H1 (cell line): ENCODE measurements around the gene ADNP. TPM values are rescaled to one million over a fixed set of nuclear protein-coding genes. Genes with fewer than 3 reads are reported as not detected.
A peak's percentile ranks its signal among the peaks of the same experiment; 100 is the strongest.

Experiments
- CTCF ChIA-PET: fragments of 300-600 bp; sonication (Branson Sonifier 250); formaldehyde crosslinking; loops from one replicate; lab custom pipeline; 2021; ENCODE audit not compliant: partially characterized antibody; lab: Charles Lee
- POLR2A ChIA-PET: fragments of 300-600 bp; sonication (Branson Sonifier 250); formaldehyde crosslinking; loops from one replicate; lab custom pipeline; 2021; ENCODE audit warnings: inconsistent platforms; ENCODE audit not compliant: partially characterized antibody; lab: Charles Lee
- DNase-seq, 2 experiments: peaks; one replicate each; pipeline versions ENCODE4 v3.0.0 to v3.0.0-alpha.2; 2010 to 2022; ENCODE audit warnings: low spot score in 2 of 2, low read depth in 1 of 2, mixed read lengths in 1 of 2
- FAIRE-seq: peaks from 2 replicates; lab custom pipeline; 2011; peaks lifted over from hg19 to GRCh38; lab: Jason Lieb, UNC
- H2AFZ ChIP-seq: 2 replicates; pipeline ENCODE4 v1.8.1; 2012; ENCODE audit warnings: low read length, inconsistent platforms
- H2AK5ac ChIP-seq: 2 replicates; pipeline ENCODE4 v1.6.1; 2013; ENCODE audit warnings: low read depth, low read length
- H2BK120ac ChIP-seq: replicated peaks from 2 replicates; pipeline ENCODE3; 2013; ENCODE audit warnings: low read depth, low read length, inconsistent platforms
- H2BK12ac ChIP-seq: 2 replicates; pipeline ENCODE4 v1.6.1; 2013; ENCODE audit warnings: low read depth, low read length
- H2BK15ac ChIP-seq: 2 replicates; pipeline ENCODE4 v1.6.1; 2013; ENCODE audit warnings: low read length
- H2BK20ac ChIP-seq: 2 replicates; pipeline ENCODE4 v1.6.1; 2013; ENCODE audit warnings: low read length
- H2BK5ac ChIP-seq: 2 replicates; pipeline ENCODE4 v1.6.1; 2013; ENCODE audit warnings: low read depth, low read length
- H3K14ac ChIP-seq: 2 replicates; pipeline ENCODE4 v1.6.1; 2013; ENCODE audit warnings: inconsistent platforms; ENCODE audit not compliant: insufficient read length
- H3K18ac ChIP-seq: 2 replicates; pipeline ENCODE4 v1.6.1; 2013; ENCODE audit warnings: low read length; ENCODE audit errors: extremely low read depth
- H3K23ac ChIP-seq: 2 replicates; pipeline ENCODE4 v1.6.1; 2013; ENCODE audit warnings: inconsistent platforms; ENCODE audit not compliant: insufficient read length
- H3K23me2 ChIP-seq: 2 replicates; pipeline ENCODE4 v1.6.1; 2013; ENCODE audit warnings: low read depth, low read length
- H3K27ac ChIP-seq: 2 replicates; pipeline ENCODE4 v1.6.1; 2011; ENCODE audit warnings: low read depth, low read length, inconsistent platforms
- H3K27me3 ChIP-seq, 4 experiments: replicated peaks in 1 of 4; 1 replicate in 1 of 4; 2 replicates in 3 of 4; pipeline versions ENCODE4 v1.6.1 to v1.8.1; 2011 to 2013; ENCODE audit warnings: low read length in 3 of 4, mild to moderate bottlenecking in 3 of 4, inconsistent platforms in 2 of 4, mixed read lengths in 2 of 4, moderate library complexity in 1 of 4; ENCODE audit not compliant: control insufficient read depth in 3 of 4, insufficient read depth in 3 of 4; ENCODE audit errors: extremely low read depth in 1 of 4
- H3K36me3 ChIP-seq, 4 experiments: 2 replicates each; pipeline versions ENCODE4 v1.6.1 to v1.8.1; 2011 to 2013; ENCODE audit warnings: mild to moderate bottlenecking in 4 of 4, low read length in 3 of 4, moderate library complexity in 2 of 4, control low read depth in 1 of 4, inconsistent platforms in 1 of 4; ENCODE audit not compliant: insufficient read depth in 4 of 4, control insufficient read depth in 2 of 4
- H3K4ac ChIP-seq: replicated peaks from 2 replicates; pipeline ENCODE3; 2013; ENCODE audit warnings: low read length, low read depth, mixed read lengths, inconsistent platforms; ENCODE audit not compliant: insufficient read length
- H3K4me1 ChIP-seq, 4 experiments: replicated peaks in 1 of 4; 1 replicate in 1 of 4; 2 replicates in 3 of 4; pipeline versions ENCODE4 v1.6.1 to v1.8.1; 2011 to 2013; ENCODE audit warnings: low read length in 3 of 4, inconsistent platforms in 2 of 4, mixed read lengths in 1 of 4; ENCODE audit not compliant: insufficient read depth in 4 of 4, control insufficient read depth in 3 of 4
- H3K4me2 ChIP-seq, 2 experiments: 2 replicates each; pipeline versions ENCODE4 v1.6.1 to v1.8.1; 2011 to 2013; ENCODE audit warnings: low read depth in 2 of 2, low read length in 2 of 2, control low read depth in 1 of 2, inconsistent platforms in 1 of 2, mild to moderate bottlenecking in 1 of 2; ENCODE audit not compliant: insufficient read depth in 1 of 2
- H3K4me3 ChIP-seq, 4 experiments: fragments of 200-600, 300-600 bp in 1 of 4; sonication (generic), shearing (Covaris generic), sonication (Bioruptor Twin) in 1 of 4; 2 replicates each; pipeline versions ENCODE4 v1.5.1 to v1.8.1; 2011 to 2016; ENCODE audit warnings: low read length in 4 of 4, low read depth in 3 of 4, control low read depth in 2 of 4, inconsistent platforms in 2 of 4, mild to moderate bottlenecking in 2 of 4, mixed read lengths in 1 of 4, moderate library complexity in 1 of 4; ENCODE audit not compliant: insufficient read depth in 2 of 4; ENCODE audit errors: extremely low read depth in 1 of 4
- H3K56ac ChIP-seq: replicated peaks from 2 replicates; pipeline ENCODE3; 2013; ENCODE audit warnings: low read depth, mild to moderate bottlenecking, mixed read lengths, low read length, inconsistent platforms; ENCODE audit not compliant: insufficient read length
- H3K79me1 ChIP-seq: 2 replicates; pipeline ENCODE4 v1.6.1; 2013; ENCODE audit warnings: low read depth, low read length, control low read depth
- H3K79me2 ChIP-seq, 2 experiments: 2 replicates each; pipeline versions ENCODE4 v1.6.1 to v1.8.1; 2012 to 2013; ENCODE audit warnings: low read length in 2 of 2, mild to moderate bottlenecking in 2 of 2, inconsistent platforms in 1 of 2; ENCODE audit not compliant: insufficient read depth in 2 of 2, control insufficient read depth in 1 of 2
- H3K9ac ChIP-seq, 4 experiments: replicated peaks in 1 of 4; 1 replicate in 1 of 4; 2 replicates in 3 of 4; pipeline versions ENCODE4 v1.6.1 to v1.8.1; 2011 to 2013; ENCODE audit warnings: low read depth in 3 of 4, low read length in 3 of 4, control low read depth in 2 of 4, mild to moderate bottlenecking in 2 of 4, moderate library complexity in 2 of 4, inconsistent platforms in 1 of 4; ENCODE audit errors: extremely low read depth in 1 of 4
- H3K9me3 ChIP-seq, 2 experiments: 2 replicates each; pipeline versions ENCODE4 v1.6.1 to v1.8.1; 2012 to 2013; ENCODE audit warnings: mild to moderate bottlenecking in 2 of 2, moderate library complexity in 2 of 2, control low read depth in 1 of 2, inconsistent platforms in 1 of 2, low read depth in 1 of 2, low read length in 1 of 2, mixed read lengths in 1 of 2; ENCODE audit not compliant: insufficient read depth in 2 of 2
- H4K20me1 ChIP-seq, 2 experiments: replicated peaks in 1 of 2; 2 replicates each; pipeline versions ENCODE3 to v1.8.1; 2011 to 2013; ENCODE audit warnings: inconsistent platforms in 2 of 2, low read length in 2 of 2, mild to moderate bottlenecking in 1 of 2; ENCODE audit not compliant: insufficient read depth in 2 of 2, control insufficient read depth in 1 of 2
- H4K5ac ChIP-seq: 2 replicates; pipeline ENCODE4 v1.6.1; 2013; ENCODE audit warnings: low read length, low read depth, mixed read lengths, inconsistent platforms; ENCODE audit not compliant: insufficient read length
- H4K8ac ChIP-seq: 2 replicates; pipeline ENCODE4 v1.8.0; 2013; ENCODE audit warnings: mild to moderate bottlenecking, moderate library complexity, low read length, inconsistent platforms; ENCODE audit not compliant: insufficient read depth; ENCODE audit errors: extremely low read depth
- H4K91ac ChIP-seq: replicated peaks from 2 replicates; pipeline ENCODE3; 2013; ENCODE audit warnings: low read length, mixed read lengths, inconsistent platforms; ENCODE audit not compliant: insufficient read length
- BCL11A ChIP-seq, 2 experiments: IDR thresholded peaks; one replicate each; pipeline ENCODE4 v1.6.1; 2011; ENCODE audit warnings: low read depth in 2 of 2, low read length in 2 of 2, mild to moderate bottlenecking in 2 of 2
- BRCA1 ChIP-seq: IDR thresholded peaks from 2 replicates; pipeline ENCODE4 v1.6.1; 2012; ENCODE audit warnings: low read depth, low read length, improper control_type of control experiment
- CBX8 ChIP-seq: fragments of 300-800, 300-1000 bp; sonication (generic); IDR thresholded peaks from 2 replicates; pipeline ENCODE4 v1.7.1; 2016; ENCODE audit warnings: low read depth, low read length, borderline replicate concordance
- EGR1 ChIP-seq: IDR thresholded peaks from 2 replicates; pipeline ENCODE4 v1.6.1; 2011; ENCODE audit warnings: low read depth, low read length, borderline replicate concordance
- HDAC2 ChIP-seq, 2 experiments: fragments of 300-600 bp in 1 of 2; sonication (generic) in 1 of 2; IDR thresholded peaks; 2 replicates each; pipeline ENCODE4 v1.6.1; 2011 to 2012; ENCODE audit warnings: low read depth in 2 of 2, low read length in 2 of 2, mild to moderate bottlenecking in 2 of 2, moderate library complexity in 2 of 2, borderline replicate concordance in 1 of 2, inconsistent platforms in 1 of 2
- RXRA ChIP-seq: IDR thresholded peaks from 2 replicates; pipeline ENCODE4 v1.6.1; 2011; ENCODE audit warnings: low read depth, mild to moderate bottlenecking, low read length, moderate library complexity; ENCODE audit not compliant: insufficient read depth
- ZNF274 ChIP-seq: IDR thresholded peaks from 2 replicates; pipeline ENCODE4 v1.7.0; 2012; ENCODE audit warnings: low read length, borderline replicate concordance; ENCODE audit errors: extremely low read depth
- WGBS, 2 experiments: shearing (Covaris generic) in 1 of 2; methylation state at CpG; one replicate each; pipeline versions ENCODE4 v1.1.6 to v1.1.7; 2013 to 2015; ENCODE audit warnings: low lambda C conversion rate in 2 of 2, mixed read lengths in 2 of 2, inconsistent platforms in 1 of 2, low coverage in 1 of 2, missing lambda C conversion rate in 1 of 2; ENCODE audit not compliant: insufficient replicate concordance in 2 of 2, insufficient coverage in 1 of 2, insufficient read length in 1 of 2; ENCODE audit errors: extremely low coverage in 1 of 2, missing lambda C conversion rate in 1 of 2; 5-methylcytosine and 5-hydroxymethylcytosine counted together
- polyA plus RNA-seq, 7 experiments: library from polyadenylated mRNA; depleted of rRNA in 3 of 7; stranded (reverse) in 5 of 7; unstranded in 2 of 7; fragments of >200 nt in 5 of 7; fragments of 200-250 nt in 2 of 7; gene quantifications; 1 replicate in 5 of 7; 2 replicates in 1 of 7; 4 replicates in 1 of 7; pipeline versions ENCODE4 v1.2.1 to v1.2.3, GENCODE V29; 2011 to 2013; ENCODE audit warnings: missing spikeins in 2 of 7, mixed read lengths in 2 of 7
- total RNA-seq: library from RNA; stranded (reverse); fragmentation: NEBNext Ultra II Directional; extraction: Animal tissue kit (Norgen Biotek cat#: 25700); gene quantifications from 2 replicates; pipeline ENCODE4 v1.2.1, GENCODE V29; 2021

The ADNP gene
- total and polyA plus RNA-seq, 2 of the 8 experiments (the other 6 are each of a cell fraction or from before 2014, with no cell fraction given): 31.6 to 123 TPM

- Histone ChIP-seq H3K4me1 (peaks cover 4 to 8% (median 6%) of the 10 kb centered on the region in 4 experiments), H3K79me2 (peaks cover 23 to 59% of the 10 kb centered on the region in 2 experiments), H3K4me2 (peak overlapping the region; percentile 96 to 98), H4K5ac (no peak overlapping the region), H3K14ac (no peak overlapping the region), H3K9me3 (no peaks in the 10 kb centered on the region), H4K20me1 (peaks cover 14 to 20% of the 10 kb centered on the region in 2 experiments), H2BK5ac (peak overlapping the region; percentile 66), H3K36me3 (peaks cover 0 to 4% (median 1%) of the 10 kb centered on the region in 4 experiments; a peak in 1 of 8 replicates), H3K23me2 (peaks cover 15% of the 10 kb centered on the region), H3K27ac (no peak overlapping the region), H2BK15ac (no peak overlapping the region), H3K18ac (no peak overlapping the region), H4K91ac (no peak overlapping the region), H2BK20ac (no peak overlapping the region), H2BK12ac (no peak overlapping the region), H4K8ac (peak overlapping the region; percentile 97; the same call in 1 of the 2 replicates), H3K79me1 (peaks cover 8% of the 10 kb centered on the region; the same call in 1 of the 2 replicates), H3K56ac (no peak overlapping the region), H3K9ac (peak overlapping the region in 3 of 4 experiments; percentile 80 to 97 (median 92); a peak in 5 of 7 replicates), H3K27me3 (no peaks in the 10 kb centered on the region), H2AK5ac (no peak overlapping the region; the same call in 1 of the 2 replicates), H3K4ac (no peak overlapping the region), H2BK120ac (no peak overlapping the region), H3K23ac (no peak overlapping the region), H2AFZ (no peak overlapping the region), H3K4me3 (peak overlapping the region; percentile 77 to 99 (median 94))
- ChIA-PET POLR2A (interaction anchor here (2.0 kb wide), 1 partner anchor 16 kb away, joined by 5 read pairs; no protein-coding TSS in a partner anchor), CTCF (no interaction called here)
- WGBS, 2 experiments: 90% methylated on average over 25 of the region's 25 CpGs; no CpG with 5 or more reads in 1 of the 2 experiments
- no peak for FAIRE-seq
- DNase-seq: no peak
- TF ChIP-seq HDAC2 (IDR thresholded peaks at IDR 0.05; ENCODE audit: borderline replicate concordance in 1 of 2, low read depth in 2 of 2, low read length in 2 of 2) (no peak), CBX8 (no peak), EGR1 (no peak), RXRA (no peak), BRCA1 (no peak), ZNF274 (no peak), BCL11A (IDR thresholded peaks at IDR 0.05; ENCODE audit: low read depth in 2 of 2, low read length in 2 of 2) (no peak)
Observed at GRCh38 chr20:50959543-50960126, 28.4 kb upstream of the ADNP start.
